Lower lobe of right lung (tissue), 2 donors: ENCODE data around the gene EPB41L3. TPM values are rescaled to one million over a fixed set of nuclear protein-coding genes. Genes with fewer than 3 reads are reported as not detected.

Experiments
- ATAC-seq, 2 donors: fragments of 200-7000 bp; cut with Tn5 transposase; one replicate each; pipeline ENCODE4 v1.9.1; 2020 to 2022; ENCODE audit warnings: mild to moderate bottlenecking in 2 of 2, moderate library complexity in 2 of 2
- DNase-seq: peaks from one replicate; pipeline ENCODE4 v3.0.0-alpha.2; 2020
- H3K27ac ChIP-seq: fragments of 200-600 bp; one replicate; pipeline ENCODE4 v1.8.0; 2022
- H3K27me3 ChIP-seq: fragments of 200-600 bp; one replicate; pipeline ENCODE4 v1.8.0; 2022; ENCODE audit warnings: low read depth
- H3K36me3 ChIP-seq: fragments of 200-600 bp; one replicate; pipeline ENCODE4 v1.8.0; 2022; ENCODE audit warnings: mild to moderate bottlenecking
- H3K4me1 ChIP-seq: fragments of 200-600 bp; one replicate; pipeline ENCODE4 v1.8.0; 2022
- H3K4me3 ChIP-seq: fragments of 200-600 bp; one replicate; pipeline ENCODE4 v1.8.0; 2022; ENCODE audit warnings: mild to moderate bottlenecking
- H3K9me3 ChIP-seq: fragments of 200-600 bp; one replicate; pipeline ENCODE4 v1.8.0; 2022
- CTCF ChIP-seq: fragments of 200-600 bp; IDR thresholded peaks from one replicate; pipeline ENCODE4 v1.8.0; 2022; ENCODE audit warnings: antibody characterized with exemption, mild to moderate bottlenecking
- intact Hi-C: fragments of 100-400 bp; cut with DNase I; formaldehyde crosslinking; loops from one replicate; pipeline ENCODE4 v1.11.0; 2022
- total RNA-seq: library from RNA; stranded (reverse); fragmentation: NEBNext Ultra II Directional; extraction: Animal tissue kit (Norgen Biotek cat#: 25700); gene quantifications from one replicate; pipeline ENCODE4 v1.2.1, GENCODE V29; 2021
- donor health status: DM: no; HTN: yes; CAD: no; lungs with severe emphysema.

The EPB41L3 gene
- total RNA-seq, 1 donor from 2014 or later, result 72.5 TPM

- intact Hi-C loops, result no loop called here
- H3K27ac ChIP-seq, result no peak overlapping the region
- no peak overlapping the region for H3K4me3 ChIP-seq
- H3K36me3 ChIP-seq, result no peaks in the 10 kb centered on the region
- DNase-seq (no peak), ATAC-seq (peak; percentile 56 to 65)
- no peaks in the 10 kb centered on the region for H3K27me3 ChIP-seq
- H3K4me1 ChIP-seq, result peaks cover 3% of the 10 kb centered on the region
- H3K9me3 ChIP-seq, result no peaks in the 10 kb centered on the region
- no peak for TF ChIP-seq CTCF
Measured at GRCh38 chr18:5439986-5440696, 103.7 kb downstream of the EPB41L3 start.

DNA sequence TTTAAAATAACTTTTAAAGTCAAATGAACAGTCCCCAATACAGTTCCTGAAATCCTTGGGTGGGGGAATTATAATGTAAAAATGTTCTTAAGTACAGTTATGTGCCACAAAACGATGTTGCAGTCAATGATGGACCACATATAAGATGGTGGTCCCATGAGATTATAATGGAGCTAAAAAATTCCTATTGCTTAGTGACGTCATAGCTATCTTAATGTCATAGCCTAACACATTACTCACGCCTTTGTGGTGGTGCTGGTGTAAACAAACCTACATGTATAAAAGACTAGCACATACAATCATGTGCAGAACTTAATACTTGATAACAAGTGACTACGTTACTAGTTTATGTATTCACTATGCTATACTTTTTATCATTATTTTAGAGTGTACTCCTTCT, 109.4 kb downstream of the EPB41L3 start:
- no peak overlapping the region for H3K27ac ChIP-seq
- DNase-seq, result no peak

DNA sequence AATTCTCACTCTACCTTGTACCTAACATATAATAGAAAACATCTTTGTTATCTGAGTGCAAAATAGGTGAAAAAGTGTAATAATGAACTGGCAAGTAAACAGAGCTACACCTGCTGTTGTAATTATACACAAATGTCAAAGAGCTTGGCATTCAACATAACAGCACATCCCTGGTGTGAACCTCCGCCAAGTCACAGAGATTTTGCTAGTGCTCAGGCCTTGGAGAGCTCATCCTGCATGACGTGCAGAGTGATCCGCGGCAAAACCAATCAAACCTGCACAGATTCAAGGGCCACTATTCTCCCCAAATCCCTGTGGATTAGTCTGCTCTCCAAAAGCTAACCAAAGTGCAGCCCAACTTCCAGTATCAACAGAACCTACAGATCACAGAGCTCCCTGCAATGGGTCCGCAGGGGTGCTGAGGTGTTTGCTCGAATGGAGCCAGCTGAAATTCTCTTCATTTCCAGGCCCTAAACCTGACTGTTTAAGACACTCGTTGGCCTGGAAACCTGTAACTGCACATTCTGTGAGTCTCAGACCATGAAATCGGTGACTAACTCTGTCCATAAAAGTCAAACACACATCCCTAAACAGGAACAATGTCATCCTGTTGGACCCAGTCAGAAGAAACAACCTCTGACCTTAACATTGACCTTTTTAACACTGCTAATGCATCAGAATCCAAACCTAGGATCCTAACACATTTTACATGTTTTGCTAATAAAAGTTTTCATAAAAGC, 111.8 kb downstream of the EPB41L3 start:
- H3K27me3 ChIP-seq, result no peaks in the 10 kb centered on the region
- intact Hi-C loops, result no loop called here
- H3K36me3 ChIP-seq, result peaks cover 14% of the 10 kb centered on the region
- ATAC-seq (no peak), DNase-seq (no peak)
- no peaks in the 10 kb centered on the region for H3K4me1 ChIP-seq
- no peaks in the 10 kb centered on the region for H3K9me3 ChIP-seq
- H3K27ac ChIP-seq, result no peak overlapping the region
- no peak overlapping the region for H3K4me3 ChIP-seq
- TF ChIP-seq CTCF, result no peak

More for the DNA sequence above, 109.4 kb downstream of the EPB41L3 start:
- no peak overlapping the region for H3K4me3 ChIP-seq
- H3K27me3 ChIP-seq, result no peaks in the 10 kb centered on the region
- H3K4me1 ChIP-seq, result peaks cover 3% of the 10 kb centered on the region
- H3K36me3 ChIP-seq, result peaks cover 5% of the 10 kb centered on the region
- H3K9me3 ChIP-seq, result no peaks in the 10 kb centered on the region
- TF ChIP-seq CTCF, result no peak
- intact Hi-C loops, result no loop called here
- ATAC-seq, result no peak

GRCh38 chr18:5430131-5430530, 113.7 kb downstream of the EPB41L3 start:
- no peak overlapping the region for H3K4me3 ChIP-seq
- no peak overlapping the region for H3K27ac ChIP-seq
- H3K9me3 ChIP-seq, result no peaks in the 10 kb centered on the region
- no peaks in the 10 kb centered on the region for H3K4me1 ChIP-seq
- H3K27me3 ChIP-seq, result no peaks in the 10 kb centered on the region
- no peak for TF ChIP-seq CTCF
- no peak for ATAC-seq
- H3K36me3 ChIP-seq, result peaks cover 14% of the 10 kb centered on the region
- no peak for DNase-seq
- intact Hi-C loops, result no loop called here

- no peak for DNase-seq
- no peaks in the 10 kb centered on the region for H3K4me1 ChIP-seq
- no peak overlapping the region for H3K4me3 ChIP-seq
- H3K9me3 ChIP-seq, result no peaks in the 10 kb centered on the region
- H3K27me3 ChIP-seq, result no peaks in the 10 kb centered on the region
- TF ChIP-seq CTCF, result no peak
- no peak overlapping the region for H3K27ac ChIP-seq
- H3K36me3 ChIP-seq, result peaks cover 14% of the 10 kb centered on the region
- ATAC-seq, result no peak
- intact Hi-C loops, result no loop called here
Measured at GRCh38 chr18:5429681-5430080, 114.1 kb downstream of the EPB41L3 start.
